GM19240 (cell line): ENCODE data around the gene RBM17.
"Not testable (repeated sequence)": the region's sequence is repeated elsewhere in the genome, so short reads cannot be mapped to it uniquely, and the experiment has no call there.

ENCODE experiments used
- DNase-seq: peaks from one replicate; pipeline ENCODE4 v3.0.0; 2011; ENCODE audit warnings: low spot score; ENCODE audit not compliant: insufficient read length

RBM17 gene

GRCh38 chr10:6077071-6077675 is 11.7 kb upstream of the RBM17 start:
- DNase-seq, result no peak

- DNase-seq, result no peak
Measured at GRCh38 chr10:6079044-6079443, 9.8 kb upstream of the RBM17 start.

GRCh38 chr10:6080417-6080973 is 8.3 kb upstream of the RBM17 start:
- DNase-seq, result no peak

- no peak for DNase-seq
Measured at GRCh38 chr10:6082496-6083395, 6.1 kb upstream of the RBM17 start.

- DNase-seq, result no peak
Measured at GRCh38 chr10:6083523-6084475, 5.0 kb upstream of the RBM17 start.

GRCh38 chr10:6086375-6087233 is 2.2 kb upstream of the RBM17 start:
- DNase-seq, result peak; percentile 52

GRCh38 chr10:6089334-6090219 is 743 bp downstream of the RBM17 start:
- no peak for DNase-seq

GRCh38 chr10:6091630-6092029 is 2.8 kb downstream of the RBM17 start:
- no peak for DNase-seq

- DNase-seq, result no peak
Measured at GRCh38 chr10:6092731-6093130, 3.9 kb downstream of the RBM17 start.

- no peak for DNase-seq
Measured at GRCh38 chr10:6095810-6096570, 7.2 kb downstream of the RBM17 start.

- DNase-seq, result no peak
Measured at GRCh38 chr10:6097063-6097462, 8.2 kb downstream of the RBM17 start.

GRCh38 chr10:6098156-6098555 is 9.3 kb downstream of the RBM17 start:
- no peak for DNase-seq

- no peak for DNase-seq
Measured at GRCh38 chr10:6100370-6100769, 11.5 kb downstream of the RBM17 start.

GRCh38 chr10:6101181-6101580 is 12.3 kb downstream of the RBM17 start:
- peak; percentile 41 for DNase-seq

- no peak for DNase-seq
Measured at GRCh38 chr10:6102128-6102527, 13.3 kb downstream of the RBM17 start.

GRCh38 chr10:6103591-6103990 is 14.8 kb downstream of the RBM17 start:
- no peak for DNase-seq

- DNase-seq, result not testable (repeated sequence)
Measured at GRCh38 chr10:6107616-6108015, 18.8 kb downstream of the RBM17 start.

GRCh38 chr10:6108072-6108471 is 19.2 kb downstream of the RBM17 start:
- DNase-seq, result no peak
